Caco-2 (cell line): ENCODE measurements around the gene HSD3B2. TPM values are rescaled to one million over a fixed set of nuclear protein-coding genes. Genes with fewer than 3 reads are reported as not detected.

Source experiments
- BruUV-seq: library from RNA; stranded (reverse); fragments of 400-500 nt; replicated peaks from 2 replicates; lab custom pipeline; 2021; lab: Mats Ljungman, UMichigan
- CTCF ChIA-PET: fragments of 300-600 bp; sonication (Branson Sonifier 250); formaldehyde crosslinking; loops from one replicate; lab custom pipeline; 2022; ENCODE audit warnings: antibody characterized with exemption; lab: Charles Lee
- POLR2A ChIA-PET: fragments of 300-600 bp; sonication (Branson Sonifier 250); formaldehyde crosslinking; loops from one replicate; lab custom pipeline; 2022; ENCODE audit warnings: antibody characterized with exemption; lab: Charles Lee
- DNase-seq, 2 experiments: peaks; one replicate each; pipeline versions ENCODE4 v3.0.0 to v3.0.0-alpha.2; 2020 to 2022
- H3K27me3 ChIP-seq: replicated peaks from 2 replicates; pipeline ENCODE4 v1.6.0; 2011; ENCODE audit warnings: low read length; ENCODE audit not compliant: control insufficient read depth, insufficient read depth
- H3K36me3 ChIP-seq: 2 replicates; pipeline ENCODE4 v1.5.1; 2011; ENCODE audit warnings: low read length; ENCODE audit not compliant: control insufficient read depth, insufficient read depth
- H3K4me1 ChIP-seq: fragments of 250-450 bp; sonication (Bioruptor Pico); 2 replicates; pipeline ENCODE4 v1.5.1; 2020; ENCODE audit warnings: mild to moderate bottlenecking
- H3K4me3 ChIP-seq: 2 replicates; pipeline ENCODE4 v1.5.1; 2011; ENCODE audit warnings: low read depth, mild to moderate bottlenecking, control low read depth, low read length
- H3K9me3 ChIP-seq: fragments of 250-450 bp; sonication (Bioruptor Pico); 2 replicates; pipeline ENCODE4 v1.5.1; 2020; ENCODE audit warnings: mild to moderate bottlenecking, moderate library complexity
- H3K27ac Mint-ChIP-seq: one replicate; pipeline ENCODE4 v1.8.0; 2022; ENCODE audit warnings: mixed read lengths; ENCODE audit not compliant: unreplicated experiment
- H3K27me3 Mint-ChIP-seq: one replicate; pipeline ENCODE4 v1.8.0; 2022; ENCODE audit warnings: mixed read lengths; ENCODE audit not compliant: insufficient read depth, unreplicated experiment
- H3K36me3 Mint-ChIP-seq: one replicate; pipeline ENCODE4 v1.8.0; 2022; ENCODE audit warnings: mild to moderate bottlenecking, mixed read lengths; ENCODE audit not compliant: insufficient read depth, unreplicated experiment
- H3K4me1 Mint-ChIP-seq: one replicate; pipeline ENCODE4 v1.8.0; 2022; ENCODE audit warnings: low read depth, mixed read lengths; ENCODE audit not compliant: unreplicated experiment
- H3K4me3 Mint-ChIP-seq: one replicate; pipeline ENCODE4 v1.8.0; 2022; ENCODE audit warnings: mild to moderate bottlenecking, moderate library complexity, mixed read lengths; ENCODE audit not compliant: unreplicated experiment
- H3K9me3 Mint-ChIP-seq: one replicate; pipeline ENCODE4 v1.8.0; 2022; ENCODE audit warnings: mixed read lengths; ENCODE audit not compliant: unreplicated experiment
- intact Hi-C: fragments of 100-400 bp; cut with micrococcal nuclease; formaldehyde crosslinking; loops from one replicate; pipeline ENCODE4 v1.10.0; 2022; ENCODE audit not compliant: unreplicated experiment
- total RNA-seq: library from RNA; stranded (reverse); gene quantifications from 2 replicates; pipeline ENCODE4 v1.2.3, GENCODE V29; 2022
- TF ChIP-seq, protein P1 (sequence below), 2 experiments: fragments of 200-600 bp in 1 of 2; IDR thresholded peaks; 1 replicate in 1 of 2; 2 replicates in 1 of 2; pipeline versions ENCODE4 v1.5.1 to v1.8.0; 2011 to 2022; ENCODE audit warnings: antibody characterized with exemption in 1 of 2, control low read depth in 1 of 2, inconsistent platforms in 1 of 2, low read depth in 1 of 2, low read length in 1 of 2, mild to moderate bottlenecking in 1 of 2, moderate library complexity in 1 of 2; ENCODE audit not compliant: insufficient read depth in 1 of 2, severe bottlenecking in 1 of 2, unreplicated experiment in 1 of 2

HSD3B2 gene
- total RNA-seq, 1 experiment from 2014 or later = not detected

DNA sequence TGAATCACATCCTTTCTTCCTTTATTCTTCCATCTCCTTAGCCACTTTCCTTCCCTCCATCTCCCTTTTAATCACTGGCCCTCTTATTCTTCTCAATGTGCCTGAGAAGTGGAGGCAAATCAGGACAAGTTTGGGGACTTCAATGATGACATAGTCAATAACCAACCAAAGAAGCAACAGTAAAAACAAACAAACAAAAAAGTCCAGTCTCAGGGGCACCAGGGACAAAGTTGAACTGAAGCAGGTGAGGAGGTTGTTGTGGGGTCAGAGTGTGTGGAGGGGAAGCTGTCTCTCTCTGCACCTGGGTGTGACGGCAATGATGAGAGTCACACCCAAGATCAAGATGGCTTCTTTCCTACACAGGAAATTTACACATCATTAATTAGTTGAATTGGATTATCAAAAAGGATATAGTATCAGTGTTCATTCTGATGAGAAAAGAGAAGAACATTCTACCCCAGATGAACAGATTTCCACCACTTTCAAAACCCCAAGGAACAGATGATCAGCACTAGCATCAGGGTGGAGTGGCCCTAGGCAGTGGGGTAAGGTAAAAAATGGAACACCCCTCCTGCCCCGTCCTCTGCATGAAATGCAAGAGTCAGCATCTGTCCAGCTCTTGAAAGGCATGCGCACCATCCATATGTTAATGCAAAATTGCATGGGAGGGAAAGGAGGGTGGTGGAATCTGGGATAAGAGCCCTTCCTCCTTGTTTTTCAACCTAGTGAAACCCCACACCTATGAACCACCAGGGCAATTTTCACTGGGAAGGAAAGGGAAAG, 32.6 kb downstream of the HSD3B2 start:
- intact Hi-C loops = loop anchor here (1.0 kb wide), 1 partner anchor 75 kb away; no protein-coding TSS in a partner anchor
- no peaks in the 10 kb centered on the region for H3K4me1 ChIP-seq
- Mint-ChIP-seq H3K9me3 (no peaks in the 10 kb centered on the region), H3K27ac (no peak overlapping the region), H3K4me3 (no peak overlapping the region), H3K4me1 (peaks cover 6% of the 10 kb centered on the region), H3K36me3 (no peaks in the 10 kb centered on the region), H3K27me3 (no peaks in the 10 kb centered on the region)
- ChIA-PET POLR2A (no interaction called here), CTCF (no interaction called here)
- no peaks in the 10 kb centered on the region for H3K36me3 ChIP-seq
- no TSS peak for BruUV-seq
- H3K4me3 ChIP-seq = no peak overlapping the region
- DNase-seq = no peak
- TF ChIP-seq, protein P1, sequence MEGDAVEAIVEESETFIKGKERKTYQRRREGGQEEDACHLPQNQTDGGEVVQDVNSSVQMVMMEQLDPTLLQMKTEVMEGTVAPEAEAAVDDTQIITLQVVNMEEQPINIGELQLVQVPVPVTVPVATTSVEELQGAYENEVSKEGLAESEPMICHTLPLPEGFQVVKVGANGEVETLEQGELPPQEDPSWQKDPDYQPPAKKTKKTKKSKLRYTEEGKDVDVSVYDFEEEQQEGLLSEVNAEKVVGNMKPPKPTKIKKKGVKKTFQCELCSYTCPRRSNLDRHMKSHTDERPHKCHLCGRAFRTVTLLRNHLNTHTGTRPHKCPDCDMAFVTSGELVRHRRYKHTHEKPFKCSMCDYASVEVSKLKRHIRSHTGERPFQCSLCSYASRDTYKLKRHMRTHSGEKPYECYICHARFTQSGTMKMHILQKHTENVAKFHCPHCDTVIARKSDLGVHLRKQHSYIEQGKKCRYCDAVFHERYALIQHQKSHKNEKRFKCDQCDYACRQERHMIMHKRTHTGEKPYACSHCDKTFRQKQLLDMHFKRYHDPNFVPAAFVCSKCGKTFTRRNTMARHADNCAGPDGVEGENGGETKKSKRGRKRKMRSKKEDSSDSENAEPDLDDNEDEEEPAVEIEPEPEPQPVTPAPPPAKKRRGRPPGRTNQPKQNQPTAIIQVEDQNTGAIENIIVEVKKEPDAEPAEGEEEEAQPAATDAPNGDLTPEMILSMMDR (IDR thresholded peaks at IDR 0.05; ENCODE audit: insufficient read depth in 1 of 2, low read depth in 1 of 2, low read length in 1 of 2, severe bottlenecking in 1 of 2, unreplicated experiment in 1 of 2) = no peak
- no peaks in the 10 kb centered on the region for H3K9me3 ChIP-seq
- H3K27me3 ChIP-seq = no peaks in the 10 kb centered on the region

DNA sequence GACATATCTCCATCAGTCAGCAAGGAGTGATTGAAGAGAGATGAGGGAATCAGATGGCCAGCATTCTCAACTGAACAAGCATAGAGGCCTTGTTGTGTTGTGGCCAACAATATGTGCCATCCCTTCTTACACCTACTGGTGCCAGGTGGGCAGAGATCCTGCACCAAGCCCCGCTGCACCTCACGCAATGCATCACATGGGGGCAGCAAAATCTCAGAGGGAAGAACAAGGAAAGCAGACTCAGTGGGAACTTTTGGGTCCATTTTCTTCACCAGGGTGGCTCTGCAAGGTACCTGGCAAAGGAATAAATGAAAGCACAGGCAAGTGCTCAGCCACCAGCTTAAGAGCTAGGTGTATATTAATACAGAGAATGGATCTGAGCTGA, 33.2 kb downstream of the HSD3B2 start:
- Histone ChIP-seq H3K4me1 (no peaks in the 10 kb centered on the region), H3K36me3 (no peaks in the 10 kb centered on the region), H3K4me3 (no peak overlapping the region), H3K9me3 (no peaks in the 10 kb centered on the region), H3K27me3 (no peaks in the 10 kb centered on the region)
- intact Hi-C loops = loop anchor here (1.0 kb wide), 1 partner anchor 76 kb away; no protein-coding TSS in a partner anchor
- H3K36me3 Mint-ChIP-seq = no peaks in the 10 kb centered on the region
- H3K27me3 Mint-ChIP-seq = no peaks in the 10 kb centered on the region
- POLR2A ChIA-PET = no interaction called here
- peaks cover under 1% of the 10 kb centered on the region for H3K4me1 Mint-ChIP-seq
- no peaks in the 10 kb centered on the region for H3K9me3 Mint-ChIP-seq
- DNase-seq = peak in 1 of 2 experiments; percentile 2
- no peak overlapping the region for H3K4me3 Mint-ChIP-seq
- CTCF ChIA-PET = no interaction called here
- BruUV-seq = no TSS peak
- no peak overlapping the region for H3K27ac Mint-ChIP-seq
- TF ChIP-seq, protein P1 (IDR thresholded peaks at IDR 0.05; ENCODE audit: insufficient read depth in 1 of 2, low read depth in 1 of 2, low read length in 1 of 2, severe bottlenecking in 1 of 2, unreplicated experiment in 1 of 2) = peak in 1 of 2 experiments; percentile 24

DNA sequence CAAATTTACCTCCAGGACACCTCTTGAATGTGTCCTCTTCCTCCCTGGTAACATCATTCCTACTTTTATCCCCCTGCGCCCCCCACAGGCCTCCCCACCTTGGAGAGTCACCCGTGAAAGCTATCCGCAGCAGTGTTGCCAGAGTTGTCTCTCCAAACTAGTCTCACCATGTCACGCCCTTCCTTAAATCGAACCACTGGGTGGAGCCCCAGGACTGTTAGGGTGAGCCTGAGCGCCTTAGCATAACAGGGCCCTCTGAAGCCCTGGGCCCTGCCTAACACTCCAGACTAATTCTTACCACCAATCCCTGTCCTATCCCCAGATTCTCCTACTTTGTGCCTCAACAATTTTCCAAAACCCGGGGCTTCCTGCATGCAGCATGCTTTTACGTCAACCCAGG, 35.0 kb downstream of the HSD3B2 start:
- H3K27me3 ChIP-seq = no peaks in the 10 kb centered on the region
- no peak overlapping the region for H3K4me3 ChIP-seq
- Mint-ChIP-seq H3K9me3 (no peaks in the 10 kb centered on the region), H3K27ac (no peak overlapping the region), H3K4me1 (no peaks in the 10 kb centered on the region), H3K4me3 (no peak overlapping the region), H3K27me3 (no peaks in the 10 kb centered on the region), H3K36me3 (no peaks in the 10 kb centered on the region)
- ChIA-PET POLR2A (no interaction called here), CTCF (interaction anchor here (0.6 kb wide), 1 partner anchor 77 kb away, joined by 3 read pairs; no protein-coding TSS in a partner anchor)
- DNase-seq = peak; percentile 47 to 51
- BruUV-seq = no TSS peak
- H3K4me1 ChIP-seq = no peaks in the 10 kb centered on the region
- TF ChIP-seq, protein P1 (IDR thresholded peaks at IDR 0.05; ENCODE audit: insufficient read depth in 1 of 2, low read depth in 1 of 2, low read length in 1 of 2, severe bottlenecking in 1 of 2, unreplicated experiment in 1 of 2) = peak; percentile 21 to 25
- no peaks in the 10 kb centered on the region for H3K9me3 ChIP-seq
- intact Hi-C loops = loop anchor here (1.0 kb wide), 1 partner anchor 163 kb away; no protein-coding TSS in a partner anchor
- H3K36me3 ChIP-seq = no peaks in the 10 kb centered on the region
